Vagina (tissue), 2 donors: ENCODE results near the gene SLC1A6. TPM values are rescaled to one million over a fixed set of nuclear protein-coding genes. Genes with fewer than 3 reads are reported as not detected.
"Not testable (repeated sequence)": the region's sequence is repeated elsewhere in the genome, so short reads cannot be mapped to it uniquely, and the experiment has no call there.

Experiments
- DNase-seq, 2 donors: peaks; one replicate each; pipeline ENCODE4 v3.0.0-alpha.2; 2017; ENCODE audit errors: extremely low spot score in 2 of 2
- H3K27ac ChIP-seq: fragments of 200-600 bp; sonication (generic); one replicate; pipeline ENCODE4 v1.5.1; 2019
- H3K27me3 ChIP-seq: fragments of 200-600 bp; sonication (generic); one replicate; pipeline ENCODE4 v1.5.1; 2019
- H3K36me3 ChIP-seq, 2 donors: fragments of 200-600 bp; sonication (generic); one replicate each; pipeline ENCODE4 v1.5.1; 2017 to 2019
- H3K4me1 ChIP-seq: fragments of 200-600 bp; sonication (generic); one replicate; pipeline ENCODE4 v1.5.1; 2019
- H3K4me3 ChIP-seq, 2 donors: fragments of 200-600 bp; sonication (generic); 1 replicate in 1 of 2; 2 replicates in 1 of 2; pipeline ENCODE4 v1.5.1; 2016 to 2019
- H3K9me3 ChIP-seq: fragments of 200-600 bp; sonication (generic); one replicate; pipeline ENCODE4 v1.5.1; 2019
- CTCF ChIP-seq, 3 experiments: fragments of 450-650 bp in 2 of 3; fragments of 200-600 bp in 1 of 3; sonication (generic) in 1 of 3; IDR thresholded peaks; one replicate each; pipeline ENCODE4 v1.5.1; 2017 to 2019; ENCODE audit warnings: antibody characterized with exemption in 3 of 3, mild to moderate bottlenecking in 2 of 3, moderate library complexity in 2 of 3
- POLR2A ChIP-seq, 2 donors: fragments of 450-650 bp; IDR thresholded peaks; one replicate each; pipeline ENCODE4 v1.6.1; 2017; ENCODE audit warnings: antibody characterized with exemption in 2 of 2, mild to moderate bottlenecking in 2 of 2, moderate library complexity in 2 of 2
- POLR2AphosphoS5 ChIP-seq, 2 donors: sonication (generic); formaldehyde crosslinking; IDR thresholded peaks; one replicate each; pipeline ENCODE4 v1.9.0; 2017; ENCODE audit warnings: antibody characterized with exemption in 2 of 2, mild to moderate bottlenecking in 2 of 2, low read depth in 1 of 2; ENCODE audit not compliant: insufficient read depth in 1 of 2
- intact Hi-C: fragments of 100-400 bp; cut with DNase I; formaldehyde crosslinking; loops from one replicate; pipeline ENCODE4 v1.15.1; 2023
- total RNA-seq: library from RNA; depleted of rRNA; stranded (reverse); fragments of >200 nt; gene quantifications from one replicate; pipeline ENCODE4 v1.2.3, GENCODE V29; 2016

SLC1A6 gene
- not detected for total RNA-seq

GRCh38 chr19:14979476-14980255 is at the start of gene SLC1A6:
SLC1A6 (minus strand) TSS chr19:14979864; CDS start chr19:14972910, 6,954 bp downstream.
- H3K27ac ChIP-seq = no peak within 1 kb of the TSS
- no peak for DNase-seq
- intact Hi-C loops = no loop called here
- no peaks in the 10 kb centered on the region for H3K36me3 ChIP-seq
- H3K9me3 ChIP-seq = no peaks in the 10 kb centered on the region
- peaks cover 6% of the 10 kb centered on the region for H3K4me1 ChIP-seq
- peaks cover 6% of the 10 kb centered on the region for H3K27me3 ChIP-seq
- peak within 1 kb of the TSS in 1 of 2 donors; percentile 23 for H3K4me3 ChIP-seq
- TF ChIP-seq POLR2AphosphoS5 (IDR thresholded peaks at IDR 0.05; ENCODE audit: insufficient read depth in 1 of 2, low read depth in 1 of 2) (no peak), CTCF (IDR thresholded peaks at IDR 0.05) (no peak), POLR2A (IDR thresholded peaks at IDR 0.05) (no peak)

DNA sequence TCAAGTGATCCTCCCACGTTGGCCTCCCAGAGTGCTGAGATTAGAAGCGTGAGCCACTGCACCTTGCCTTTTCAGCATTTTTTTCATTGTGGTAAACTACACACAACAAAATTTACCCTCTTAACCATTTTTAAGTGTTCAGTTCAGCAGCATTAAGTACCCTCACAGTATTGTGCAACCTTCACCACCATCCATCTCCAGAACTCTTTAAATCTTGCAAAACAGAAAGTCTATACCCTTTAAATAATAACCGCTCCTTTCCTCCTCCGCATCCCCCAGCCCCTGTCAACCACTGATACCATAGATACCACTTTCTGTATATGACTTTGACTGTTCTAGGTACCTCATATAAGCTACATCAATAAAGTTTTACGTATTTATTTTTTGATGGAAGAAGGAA is 48.8 kb upstream of the SLC1A6 start:
- no peak for TF ChIP-seq POLR2AphosphoS5 (IDR thresholded peaks at IDR 0.05; ENCODE audit: insufficient read depth in 1 of 2, low read depth in 1 of 2)
- TF ChIP-seq CTCF (IDR thresholded peaks at IDR 0.05) = no peak
- no peak for TF ChIP-seq POLR2A (IDR thresholded peaks at IDR 0.05)
- intact Hi-C loops = no loop called here
- H3K27ac ChIP-seq = no peak overlapping the region

GRCh38 chr19:15025217-15025616 is 45.6 kb upstream of the SLC1A6 start:
- intact Hi-C loops = no loop called here
- no peaks in the 10 kb centered on the region for H3K36me3 ChIP-seq
- H3K9me3 ChIP-seq = no peaks in the 10 kb centered on the region
- no peak for TF ChIP-seq CTCF (IDR thresholded peaks at IDR 0.05)
- TF ChIP-seq POLR2A (IDR thresholded peaks at IDR 0.05) = no peak
- no peak for TF ChIP-seq POLR2AphosphoS5 (IDR thresholded peaks at IDR 0.05; ENCODE audit: insufficient read depth in 1 of 2, low read depth in 1 of 2)
- H3K27ac ChIP-seq = no peak overlapping the region
- no peaks in the 10 kb centered on the region for H3K27me3 ChIP-seq
- no peak overlapping the region for H3K4me3 ChIP-seq
- no peaks in the 10 kb centered on the region for H3K4me1 ChIP-seq
- no peak for DNase-seq

More for the DNA sequence above, 48.8 kb upstream of the SLC1A6 start:
- H3K27me3 ChIP-seq = no peaks in the 10 kb centered on the region
- H3K9me3 ChIP-seq = no peaks in the 10 kb centered on the region
- H3K36me3 ChIP-seq = no peaks in the 10 kb centered on the region
- H3K4me3 ChIP-seq = no peak overlapping the region
- DNase-seq = no peak
- no peaks in the 10 kb centered on the region for H3K4me1 ChIP-seq

GRCh38 chr19:15022752-15023151 is 43.1 kb upstream of the SLC1A6 start:
- Histone ChIP-seq H3K27ac (no peak overlapping the region), H3K4me1 (no peaks in the 10 kb centered on the region), H3K9me3 (no peaks in the 10 kb centered on the region), H3K27me3 (no peaks in the 10 kb centered on the region), H3K4me3 (no peak overlapping the region), H3K36me3 (no peaks in the 10 kb centered on the region)
- intact Hi-C loops = no loop called here
- DNase-seq = no peak
- TF ChIP-seq POLR2A (IDR thresholded peaks at IDR 0.05) = no peak
- no peak for TF ChIP-seq CTCF (IDR thresholded peaks at IDR 0.05)

DNA sequence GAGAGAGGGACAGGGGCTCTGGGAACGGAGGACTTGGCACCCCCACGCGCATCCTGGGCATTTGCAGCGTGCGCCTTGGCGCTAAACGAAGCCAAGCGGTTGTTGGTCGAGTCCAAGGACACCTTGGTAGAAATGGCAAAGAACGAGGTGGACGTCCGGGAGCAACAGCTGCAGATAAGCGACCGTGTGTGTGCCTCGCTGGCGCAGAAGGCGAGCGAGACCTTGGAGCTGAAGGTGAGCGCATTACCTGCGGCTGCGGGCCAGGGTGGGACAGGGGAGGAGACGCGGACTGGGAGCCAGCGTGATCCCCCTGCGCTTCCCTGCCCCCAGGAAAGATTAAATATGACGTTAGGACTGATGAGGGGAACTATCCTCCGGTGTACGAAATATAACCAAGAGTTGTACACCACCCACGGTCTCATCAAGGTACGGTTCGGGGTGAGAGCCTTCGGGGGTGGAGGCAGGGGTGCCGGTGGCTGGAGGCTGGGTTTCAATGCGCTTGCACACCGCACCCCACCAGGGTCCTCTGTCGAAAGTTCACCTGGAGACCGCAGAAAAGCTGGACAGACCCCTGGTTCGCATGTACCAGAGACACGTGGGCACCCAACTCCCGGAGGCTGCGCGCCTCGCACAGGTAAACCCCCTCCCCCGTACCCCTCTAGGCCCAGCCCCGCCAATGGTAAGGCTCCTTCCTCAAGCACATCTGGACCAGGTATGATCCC is 41.8 kb upstream of the SLC1A6 start:
- Histone ChIP-seq H3K4me3 (no peak overlapping the region), H3K4me1 (no peaks in the 10 kb centered on the region), H3K27ac (no peak overlapping the region), H3K9me3 (no peaks in the 10 kb centered on the region), H3K27me3 (no peaks in the 10 kb centered on the region), H3K36me3 (no peaks in the 10 kb centered on the region)
- intact Hi-C loops = no loop called here
- no peak for DNase-seq
- TF ChIP-seq POLR2A (IDR thresholded peaks at IDR 0.05) = no peak

DNA sequence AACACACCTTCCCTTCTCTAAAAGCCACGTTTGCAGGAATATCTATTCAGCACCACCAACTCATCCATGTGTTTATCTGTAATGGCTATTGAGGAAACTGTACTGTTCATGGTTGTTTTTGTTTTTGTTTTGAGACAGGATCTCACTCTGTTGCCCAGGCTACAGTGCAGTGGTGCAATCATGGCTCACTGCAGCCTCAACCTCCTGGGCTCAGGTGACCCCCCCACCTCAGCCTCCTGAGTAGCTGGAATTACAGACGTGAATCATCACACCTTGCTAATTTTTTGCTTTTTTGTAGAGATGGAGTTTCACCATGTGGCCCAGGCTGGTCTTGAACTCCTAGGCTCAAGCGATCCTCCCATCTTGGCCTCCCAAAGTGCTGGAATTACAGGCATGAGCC is 39.2 kb upstream of the SLC1A6 start:
- H3K4me1 ChIP-seq, DNase-seq, H3K9me3 ChIP-seq, H3K36me3 ChIP-seq, H3K4me3 ChIP-seq, H3K27ac ChIP-seq, intact Hi-C loops, H3K27me3 ChIP-seq: not testable (repeated sequence)
